ENCODE data around the gene TNIK.

Gene TNIK

DNA sequence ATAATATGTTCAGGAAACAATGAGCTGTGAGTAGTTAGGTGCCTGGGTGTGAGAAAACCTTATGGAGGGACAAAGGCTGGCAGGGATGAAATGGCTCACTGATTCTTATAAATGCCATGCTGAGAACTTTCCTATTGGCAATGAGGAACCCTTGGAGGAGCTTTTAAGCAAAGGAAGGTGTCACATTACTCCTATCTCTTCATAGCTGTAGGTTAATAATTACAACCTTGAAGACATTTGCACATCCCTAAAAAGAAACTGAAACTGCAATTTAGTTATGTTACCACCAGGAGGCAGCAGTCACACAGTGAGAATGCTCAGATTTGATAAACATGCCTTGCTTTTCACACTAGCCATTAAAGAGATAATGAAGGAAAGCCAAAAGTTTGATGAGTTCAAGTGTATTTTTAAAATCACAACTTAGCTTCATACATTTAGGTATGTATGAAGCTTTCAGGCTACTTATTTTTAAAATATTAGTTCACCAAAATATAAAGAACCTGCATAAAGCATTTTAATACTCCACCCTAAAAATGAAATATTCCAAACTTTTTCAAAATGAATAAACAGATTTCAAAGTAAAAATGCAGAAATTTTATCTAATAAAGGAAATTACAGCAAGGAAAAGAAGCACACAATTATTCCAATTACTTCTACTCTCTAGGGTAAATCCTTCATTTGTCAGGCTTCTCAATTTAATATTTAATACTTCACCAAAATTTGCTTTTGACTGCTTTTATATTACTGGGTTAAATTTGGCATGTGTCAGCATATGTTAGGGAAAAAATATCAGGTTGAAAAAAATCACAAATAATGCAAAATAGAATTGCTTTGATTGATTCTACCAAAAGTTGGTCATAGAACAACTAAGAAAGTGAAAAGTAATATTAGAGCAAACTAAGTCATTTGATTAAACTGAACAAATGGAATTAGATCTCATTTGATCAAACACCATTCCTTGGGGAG is 296.8 kb downstream of the TNIK start:
- DNase-seq (ENCODE audit: extremely low read depth, low read depth): no peak
- peak; percentile 18 for TF ChIP-seq CTCF (IDR thresholded peaks at IDR 0.05; ENCODE audit: low read depth, low read length)

DNA sequence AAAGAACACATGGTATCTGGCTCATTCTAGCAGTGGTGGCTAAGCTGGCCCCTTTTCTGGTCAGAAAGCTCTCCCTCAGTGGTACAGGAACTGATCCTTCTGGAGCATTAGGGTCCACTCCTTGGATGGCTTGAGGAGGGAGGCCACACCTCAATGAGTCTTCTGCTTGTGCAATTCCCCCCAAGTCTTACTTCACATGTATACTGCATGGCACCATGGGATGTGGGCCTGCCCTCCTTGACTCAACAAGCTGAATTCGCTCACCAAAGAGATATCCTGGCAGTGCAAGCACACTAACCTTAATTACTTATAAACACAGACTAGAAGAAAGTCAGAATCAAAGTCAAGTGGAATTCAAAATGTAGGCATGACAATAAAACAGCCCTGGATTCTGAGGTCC is 299.9 kb downstream of the TNIK start:
- no peak for TF ChIP-seq CTCF (IDR thresholded peaks at IDR 0.05; ENCODE audit: low read depth, low read length)
- DNase-seq (ENCODE audit: extremely low read depth, low read depth): no peak

GRCh38 chr3:171159822-171160157 is 300.4 kb downstream of the TNIK start:
- no peak for TF ChIP-seq CTCF (IDR thresholded peaks at IDR 0.05; ENCODE audit: low read depth, low read length)
- no peak for DNase-seq (ENCODE audit: extremely low read depth, low read depth)

GRCh38 chr3:171159024-171159821 is 301.0 kb downstream of the TNIK start:
- DNase-seq (ENCODE audit: extremely low read depth, low read depth): no peak
- no peak for TF ChIP-seq CTCF (IDR thresholded peaks at IDR 0.05; ENCODE audit: low read depth, low read length)

GRCh38 chr3:171157980-171158379 is 302.2 kb downstream of the TNIK start:
- TF ChIP-seq CTCF (IDR thresholded peaks at IDR 0.05; ENCODE audit: low read depth, low read length): no peak
- no peak for DNase-seq (ENCODE audit: extremely low read depth, low read depth)

GRCh38 chr3:171157286-171157685 is 302.9 kb downstream of the TNIK start:
- no peak for TF ChIP-seq CTCF (IDR thresholded peaks at IDR 0.05; ENCODE audit: low read depth, low read length)
- no peak for DNase-seq (ENCODE audit: extremely low read depth, low read depth)

All from AG09319 (cell line).